HG03039 (cell line): ENCODE data around the gene CCDC77.

Experiments used
- ATAC-seq: cut with Tn5 transposase; IDR thresholded peaks from one replicate; pipeline ENCODE4 v1.9.1; 2021; ENCODE audit warnings: mild to moderate bottlenecking, moderate library complexity; ENCODE audit not compliant: unreplicated experiment

Gene CCDC77

DNA sequence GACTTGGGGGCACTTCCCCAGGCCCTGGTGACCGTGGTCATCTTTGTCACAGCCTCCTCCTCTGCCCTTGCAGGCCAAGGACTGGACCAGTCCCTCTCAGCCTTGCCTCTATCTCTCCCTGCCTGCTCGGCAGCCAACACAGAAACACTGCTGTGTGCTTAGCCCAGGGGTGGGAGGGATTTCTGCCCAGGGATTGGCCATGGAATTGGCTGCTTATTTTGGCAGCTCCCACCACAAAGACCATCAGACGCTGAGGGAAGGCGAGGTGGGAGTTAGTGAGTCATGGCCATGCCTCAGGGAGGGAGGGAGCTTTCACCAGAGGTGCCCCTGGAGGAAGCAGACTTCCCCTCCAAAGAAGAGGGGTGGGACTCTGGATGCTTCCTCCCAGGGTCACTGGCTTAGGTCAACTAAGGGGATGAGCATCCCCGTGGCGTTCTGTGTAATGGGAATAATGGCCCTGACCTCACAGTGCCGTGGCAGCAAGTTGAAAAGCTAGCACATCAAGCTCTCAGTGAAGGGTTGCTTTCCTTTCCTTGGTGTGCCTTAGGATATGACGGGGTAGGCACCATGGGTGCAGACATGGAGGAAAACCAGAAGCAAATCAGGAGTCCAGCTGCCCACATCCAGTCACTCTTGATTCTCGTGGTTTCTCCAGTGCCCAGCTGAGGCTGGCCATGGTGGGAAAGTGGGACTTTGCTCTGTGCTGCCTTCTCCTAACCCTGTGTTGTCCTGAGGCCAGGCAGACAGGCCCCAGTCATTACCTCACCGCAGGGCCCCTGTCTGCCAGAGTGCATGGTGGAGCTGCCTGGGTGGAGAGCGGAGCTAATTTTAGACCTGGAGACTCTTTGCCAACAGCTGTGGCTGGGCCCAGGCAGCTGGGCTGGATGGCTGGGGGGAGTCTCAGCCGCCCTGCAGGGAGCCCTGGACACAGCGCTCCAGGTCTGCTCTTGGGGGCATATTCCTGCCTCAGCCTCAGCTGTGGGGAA lies 79.7 kb downstream of the CCDC77 start:
- no peak for ATAC-seq

DNA sequence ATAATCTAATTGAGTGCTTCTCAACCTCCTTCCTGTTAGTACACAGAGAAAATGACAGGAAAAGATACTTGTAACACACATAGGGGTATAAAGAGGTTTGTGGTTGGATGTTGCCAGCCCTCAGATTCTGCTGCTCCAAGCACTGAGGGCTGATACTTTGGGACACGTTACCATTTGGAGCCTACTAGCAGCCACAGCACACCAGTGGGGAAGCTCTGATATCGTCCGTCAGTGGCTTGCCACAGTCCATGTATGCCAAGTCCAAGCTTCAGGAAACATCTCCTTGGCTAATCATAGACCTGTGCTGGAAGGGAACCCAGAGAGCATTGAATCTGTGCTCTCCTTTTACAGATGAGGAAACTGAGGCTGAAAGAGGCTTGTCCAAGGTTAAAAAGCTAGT lies 80.6 kb downstream of the CCDC77 start:
- ATAC-seq = no peak

DNA sequence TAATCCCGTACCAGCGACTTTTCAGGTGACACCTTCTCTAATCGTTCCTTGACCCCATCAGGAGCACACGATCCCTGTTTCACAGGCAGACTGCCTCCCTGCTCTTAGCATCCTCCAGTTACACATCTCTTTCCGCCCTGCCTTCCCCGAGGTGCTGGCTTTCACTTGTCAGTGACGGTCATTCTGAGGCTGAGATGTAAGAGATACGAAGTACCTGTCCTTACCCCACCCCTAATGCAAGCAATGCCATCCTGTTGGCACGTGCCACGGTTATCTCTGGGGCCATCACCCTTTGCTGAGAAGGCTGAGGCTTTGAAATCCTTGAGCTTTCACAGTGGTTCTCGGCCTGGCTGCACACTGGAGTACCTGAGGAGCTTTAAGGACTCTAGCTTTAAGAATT lies 82.7 kb downstream of the CCDC77 start:
- ATAC-seq = no peak

DNA sequence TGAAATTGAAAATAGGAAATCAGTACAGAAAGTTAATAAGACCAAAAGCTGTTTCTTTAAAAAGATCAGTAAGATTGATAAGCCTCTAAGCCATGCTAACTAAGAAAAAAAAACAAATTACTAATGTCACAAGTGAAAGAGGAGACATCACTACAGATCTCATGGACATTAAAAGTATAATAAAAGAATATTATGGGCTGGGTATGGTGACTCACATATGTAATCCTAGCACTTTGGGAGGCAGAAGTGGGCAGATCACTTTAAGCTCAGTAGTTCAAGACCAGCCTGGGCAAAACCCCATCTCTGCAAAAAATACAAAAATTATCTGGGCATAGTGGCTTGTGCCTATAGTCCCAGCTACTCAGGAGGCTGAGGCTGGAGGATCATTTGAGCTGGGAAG lies 88.8 kb downstream of the CCDC77 start:
- ATAC-seq = no peak
